GM23248 (cell line): ENCODE measurements around the gene GUCY1B1.

Source experiments
- EZH2 ChIP-seq: fragments of 200-600 bp; sonication (generic); IDR thresholded peaks from 2 replicates; pipeline ENCODE4 v1.6.1; 2018; ENCODE audit warnings: antibody characterized with exemption, mild to moderate bottlenecking; ENCODE audit not compliant: insufficient read depth, poor library complexity, severe bottlenecking
- EZH2phosphoT487 ChIP-seq: fragments of 200-600 bp; sonication (generic); IDR thresholded peaks from 2 replicates; pipeline ENCODE4 v1.6.1; 2018; ENCODE audit warnings: antibody characterized with exemption, moderate library complexity, mild to moderate bottlenecking, low read depth; ENCODE audit not compliant: insufficient read depth

DNA sequence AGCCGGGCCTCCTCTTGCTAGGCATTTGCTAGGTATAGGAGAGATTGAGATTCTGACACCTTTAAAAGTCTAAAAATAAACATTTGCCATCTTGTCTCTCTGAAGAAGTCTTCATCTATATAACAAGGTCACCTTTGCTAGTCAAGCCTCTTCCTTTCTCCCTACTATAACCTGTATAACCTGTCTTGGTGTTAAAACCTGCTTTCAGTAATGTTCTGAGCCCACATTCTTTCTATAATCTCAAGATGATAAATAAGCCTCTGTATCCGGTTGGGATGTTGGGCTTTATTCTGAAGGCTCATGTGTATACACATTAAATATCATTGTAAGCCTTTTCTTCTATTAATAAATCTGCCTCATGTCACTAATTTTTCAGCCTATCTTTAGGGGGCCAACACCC, 97.1 kb downstream of the GUCY1B1 start:
- TF ChIP-seq EZH2, result no peak
- no peak for TF ChIP-seq EZH2phosphoT487
